ENCODE data around the gene FAM131B. TPM values are rescaled to one million over a fixed set of nuclear protein-coding genes. Genes with fewer than 3 reads are reported as not detected.

Gene FAM131B
- total RNA-seq, 2 experiments from 2014 or later: 1.7 to 1.8 TPM

DNA sequence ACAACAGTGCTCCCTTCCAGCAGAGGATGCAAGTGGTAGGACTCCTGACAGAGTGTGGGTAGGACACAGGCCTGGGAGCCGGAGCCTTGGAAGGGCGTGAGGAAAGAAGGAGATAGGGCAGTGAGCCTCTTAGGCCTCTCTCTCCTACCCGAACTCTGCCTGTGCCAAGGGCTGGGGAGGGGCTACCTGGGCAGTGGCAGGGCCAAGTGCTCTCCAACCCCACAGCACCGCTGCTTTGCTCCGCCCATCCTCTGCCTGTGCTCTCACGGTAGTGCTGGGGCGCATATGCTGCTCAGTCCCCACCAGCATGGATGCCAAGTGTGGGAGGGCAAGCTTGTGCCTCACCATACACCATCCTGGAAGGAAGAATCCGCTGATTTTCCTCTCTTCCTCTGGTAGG is 7.5 kb downstream of the FAM131B start:
- Mint-ChIP-seq H3K27ac (no peak overlapping the region), H3K4me3 (no peak overlapping the region), H3K27me3 (no peaks in the 10 kb centered on the region), H3K9me3 (ENCODE audit: low read depth) (no peaks in the 10 kb centered on the region), H3K4me1 (no peaks in the 10 kb centered on the region), H3K36me3 (ENCODE audit: low read depth) (no peaks in the 10 kb centered on the region)
- ChIA-PET CTCF (interaction anchor here (1.0 to 1.5 kb wide), 3 partner anchors 10 to 140 kb away, joined by 3 to 5 read pairs (median 4); no protein-coding TSS in a partner anchor), POLR2A (no interaction called here)
- no peak for DNase-seq
- intact Hi-C loops (cut with DNase I, micrococcal nuclease): no loop called here
- ATAC-seq: no peak

DNA sequence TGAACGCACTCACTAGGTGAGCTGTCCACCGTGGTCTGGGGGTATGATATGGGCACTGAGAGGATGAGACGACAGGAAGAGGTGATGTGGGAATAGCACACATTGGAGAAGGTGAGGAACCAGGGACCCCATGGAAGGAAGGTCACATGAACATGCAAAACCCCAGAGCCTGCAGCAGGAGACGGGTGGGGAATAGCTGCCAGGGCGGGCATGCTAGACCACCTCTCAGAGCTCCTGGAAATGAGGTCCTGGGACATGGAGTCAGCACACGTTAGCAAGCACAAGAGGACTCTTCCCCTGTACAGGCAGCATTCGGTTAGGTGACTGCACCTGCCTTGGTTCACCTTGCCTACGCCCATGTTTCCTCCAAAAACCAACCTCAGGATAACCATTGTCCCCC is 8.1 kb downstream of the FAM131B start:
- DNase-seq: no peak
- H3K27ac Mint-ChIP-seq: no peak overlapping the region
- intact Hi-C loops (cut with DNase I, micrococcal nuclease): no loop called here
- H3K4me1 Mint-ChIP-seq: no peaks in the 10 kb centered on the region
- CTCF ChIA-PET: interaction anchor here (1.4 kb wide), 1 partner anchor 9 kb away, joined by 5 read pairs; no protein-coding TSS in a partner anchor
- POLR2A ChIA-PET: no interaction called here
- H3K9me3 Mint-ChIP-seq (ENCODE audit: low read depth): no peaks in the 10 kb centered on the region
- no peaks in the 10 kb centered on the region for H3K36me3 Mint-ChIP-seq (ENCODE audit: low read depth)
- H3K4me3 Mint-ChIP-seq: no peak overlapping the region
- no peaks in the 10 kb centered on the region for H3K27me3 Mint-ChIP-seq
- no peak for ATAC-seq

DNA sequence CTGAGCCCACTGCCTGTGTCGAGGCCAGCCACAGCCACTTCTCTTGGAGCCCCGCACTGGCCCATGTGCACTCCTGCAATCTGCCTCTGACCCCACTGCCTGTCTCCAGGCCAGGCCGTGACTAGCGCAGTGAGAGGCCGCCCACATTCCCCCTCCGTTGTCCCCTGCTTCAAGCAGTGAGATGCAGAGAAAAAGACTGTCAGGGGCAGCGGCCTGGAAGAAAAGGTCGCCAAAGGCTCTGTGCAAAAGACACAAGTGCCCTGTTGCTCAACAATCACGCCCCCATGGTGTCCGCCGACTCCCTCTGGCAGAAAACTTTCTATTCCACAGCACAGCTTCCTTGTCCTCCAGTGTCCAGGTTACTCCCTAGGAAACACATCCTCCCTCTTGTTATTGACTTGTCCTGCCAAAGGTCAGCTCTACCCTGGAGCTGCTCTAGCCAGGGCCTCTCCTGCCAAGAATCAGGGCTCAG is 9.9 kb downstream of the FAM131B start:
- ChIA-PET POLR2A (no interaction called here), CTCF (no interaction called here)

DNA sequence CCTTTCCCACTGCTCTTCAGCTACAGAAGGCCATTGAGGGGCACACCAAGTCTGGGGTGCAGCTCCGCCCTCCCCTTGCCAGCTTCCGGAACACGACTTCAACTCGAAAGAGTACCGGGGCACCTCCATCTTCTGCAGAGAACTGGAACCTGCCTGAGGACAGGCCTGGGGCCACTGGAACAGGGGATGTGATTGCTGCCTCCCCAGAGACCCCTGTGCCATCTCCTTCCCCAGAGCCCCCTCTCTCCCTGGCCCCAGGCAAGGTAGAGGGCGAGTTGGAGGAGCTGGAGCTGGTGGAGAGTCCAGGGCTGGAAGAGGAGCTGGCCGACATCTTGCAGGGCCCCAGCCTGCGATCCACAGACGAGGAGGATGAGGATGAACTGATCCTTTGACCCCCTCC is 10.9 kb downstream of the FAM131B start:
- Mint-ChIP-seq H3K9me3 (ENCODE audit: low read depth) (no peaks in the 10 kb centered on the region), H3K4me3 (no peak overlapping the region), H3K36me3 (ENCODE audit: low read depth) (no peaks in the 10 kb centered on the region), H3K27me3 (peaks cover 6% of the 10 kb centered on the region), H3K27ac (no peak overlapping the region), H3K4me1 (no peaks in the 10 kb centered on the region)
- intact Hi-C loops (cut with DNase I, micrococcal nuclease): no loop called here
- no peak for DNase-seq
- ATAC-seq: no peak
- POLR2A ChIA-PET: no interaction called here
- CTCF ChIA-PET: no interaction called here

More for the DNA sequence above, 9.9 kb downstream of the FAM131B start:
- no peaks in the 10 kb centered on the region for H3K9me3 Mint-ChIP-seq (ENCODE audit: low read depth)
- H3K4me3 Mint-ChIP-seq: no peak overlapping the region
- H3K36me3 Mint-ChIP-seq (ENCODE audit: low read depth): no peaks in the 10 kb centered on the region
- no peaks in the 10 kb centered on the region for H3K4me1 Mint-ChIP-seq
- intact Hi-C loops (cut with DNase I, micrococcal nuclease): no loop called here
- DNase-seq (no peak), ATAC-seq (no peak)
- no peak overlapping the region for H3K27ac Mint-ChIP-seq
- H3K27me3 Mint-ChIP-seq: peaks cover 1% of the 10 kb centered on the region

DNA sequence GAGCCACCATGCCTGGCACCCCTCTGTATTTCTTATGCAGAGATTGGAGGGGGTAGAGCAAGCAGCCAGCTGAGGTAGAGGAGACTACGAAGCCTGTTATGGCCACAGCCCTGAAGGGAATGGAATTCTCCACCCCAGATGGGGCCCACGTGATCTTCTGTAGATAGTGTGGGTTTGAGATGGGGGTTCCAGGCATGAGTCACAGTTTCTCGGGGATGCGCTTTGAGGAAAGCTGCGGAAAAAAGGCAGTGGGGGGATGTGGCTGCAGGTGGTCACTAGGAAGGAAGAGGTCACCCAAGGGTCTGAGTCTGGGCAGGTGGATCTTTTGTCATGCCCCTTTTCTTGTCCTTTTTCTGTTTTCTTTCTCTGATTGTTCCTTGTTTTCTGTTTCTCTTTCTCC is 11.5 kb downstream of the FAM131B start:
- no peak for DNase-seq
- no peak overlapping the region for H3K27ac Mint-ChIP-seq
- no peaks in the 10 kb centered on the region for H3K9me3 Mint-ChIP-seq (ENCODE audit: low read depth)
- no peaks in the 10 kb centered on the region for H3K4me1 Mint-ChIP-seq
- H3K4me3 Mint-ChIP-seq: no peak overlapping the region
- intact Hi-C loops (cut with DNase I, micrococcal nuclease): no loop called here
- ChIA-PET POLR2A (no interaction called here), CTCF (interaction anchor here (0.9 kb wide), 1 partner anchor 44 kb away, joined by 3 read pairs; no protein-coding TSS in a partner anchor)
- H3K36me3 Mint-ChIP-seq (ENCODE audit: low read depth): no peaks in the 10 kb centered on the region
- H3K27me3 Mint-ChIP-seq: peaks cover 6% of the 10 kb centered on the region
- ATAC-seq: no peak

DNA sequence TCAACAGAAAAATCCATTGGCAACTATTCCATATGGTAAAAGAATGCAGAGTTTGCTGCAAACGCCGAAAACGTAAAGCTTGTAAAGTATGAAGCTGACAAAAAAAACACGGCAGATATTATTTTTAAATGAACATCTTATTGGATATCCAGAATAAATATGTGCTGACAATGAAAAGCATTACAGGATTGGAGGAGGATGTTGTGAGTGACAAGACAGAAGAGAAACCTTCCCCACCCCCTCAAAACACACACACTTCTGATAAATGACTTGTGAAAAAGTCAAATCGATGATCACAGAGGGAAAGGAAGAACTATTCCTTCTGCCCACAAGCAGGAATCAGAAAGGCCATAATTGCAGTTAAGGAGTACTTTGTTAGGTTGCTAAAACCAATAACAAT is 14.6 kb downstream of the FAM131B start:
- intact Hi-C loops (cut with DNase I, micrococcal nuclease): loop anchor here in 1 of 2 experiments (5.0 kb wide), 1 partner anchor 34 kb away; the partner anchor contains the start of gene ZYX

DNA sequence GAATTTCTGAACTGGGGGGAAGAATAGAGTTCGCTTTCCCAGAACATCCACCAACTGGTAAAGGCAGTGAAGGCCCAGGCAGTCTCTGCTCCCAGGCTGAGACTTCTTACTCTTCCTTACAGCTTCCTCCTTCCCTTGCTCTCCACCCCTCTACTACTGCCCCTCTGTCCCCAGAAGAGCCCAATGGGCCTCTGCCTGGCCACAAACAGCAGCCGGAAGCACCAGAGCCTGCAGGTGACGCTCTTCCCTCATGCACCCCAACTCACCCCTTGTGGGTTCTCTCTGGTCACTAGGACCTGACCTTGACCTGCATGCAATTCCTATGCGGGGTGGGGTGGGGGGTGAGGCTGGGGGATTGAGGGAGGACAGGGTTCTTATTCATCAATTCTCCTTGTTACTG is 16.5 kb downstream of the FAM131B start:
- ChIA-PET POLR2A (no interaction called here), CTCF (interaction anchor here (0.7 to 2.0 kb wide), 16 partner anchors 8 to 337 kb away, joined by 3 to 8 read pairs (median 5); no protein-coding TSS in a partner anchor)
- Mint-ChIP-seq H3K27ac (no peak overlapping the region), H3K27me3 (peaks cover 8% of the 10 kb centered on the region), H3K4me1 (peaks cover 8% of the 10 kb centered on the region), H3K36me3 (ENCODE audit: low read depth) (no peaks in the 10 kb centered on the region), H3K4me3 (no peak overlapping the region), H3K9me3 (ENCODE audit: low read depth) (no peaks in the 10 kb centered on the region)
- ATAC-seq (no peak), DNase-seq (no peak)
- intact Hi-C loops (cut with DNase I, micrococcal nuclease): loop anchor here in 1 of 2 experiments (5.0 kb wide), 1 partner anchor 36 kb away; the partner anchor contains the start of gene ZYX

More for the DNA sequence above, 14.6 kb downstream of the FAM131B start:
- H3K36me3 Mint-ChIP-seq (ENCODE audit: low read depth): no peaks in the 10 kb centered on the region
- ChIA-PET POLR2A (no interaction called here), CTCF (interaction anchor here (0.8 to 2.0 kb wide), 4 partner anchors 13 to 61 kb away, joined by 3 to 6 read pairs (median 3); partner anchors contain the start of gene EPHA1)
- peaks cover 8% of the 10 kb centered on the region for H3K4me1 Mint-ChIP-seq
- no peak overlapping the region for H3K4me3 Mint-ChIP-seq
- H3K9me3 Mint-ChIP-seq (ENCODE audit: low read depth): no peaks in the 10 kb centered on the region
- H3K27me3 Mint-ChIP-seq: peaks cover 6% of the 10 kb centered on the region
- H3K27ac Mint-ChIP-seq: no peak overlapping the region
- ATAC-seq (no peak), DNase-seq (no peak)

DNA sequence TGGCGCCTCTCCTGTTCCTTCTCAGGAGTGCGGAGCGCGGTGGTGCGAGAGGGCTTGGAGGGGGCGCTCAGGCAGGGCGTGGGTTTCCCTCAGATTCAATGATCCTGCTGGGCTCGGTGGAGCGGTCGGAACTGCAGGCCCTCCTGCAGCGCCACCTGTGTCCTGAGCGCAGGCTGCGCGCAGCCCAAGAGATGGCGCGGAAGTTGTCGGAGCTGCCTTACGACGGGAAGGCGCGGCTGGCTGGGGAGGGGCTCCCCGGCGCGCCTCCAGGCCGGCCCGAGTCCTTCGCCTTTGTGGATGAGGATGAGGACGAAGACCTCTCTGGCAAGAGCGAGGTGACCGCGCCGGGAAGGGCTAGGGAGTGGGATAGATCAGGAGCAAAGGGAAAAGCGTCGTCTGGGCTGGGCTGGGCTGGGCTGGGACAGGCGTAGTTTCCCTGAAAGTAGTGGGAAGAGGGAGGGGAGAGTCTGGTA is 17.0 kb downstream of the FAM131B start:
- peaks cover 8% of the 10 kb centered on the region for H3K4me1 Mint-ChIP-seq
- intact Hi-C loops (cut with DNase I, micrococcal nuclease): loop anchor here in 1 of 2 experiments (5.0 kb wide), 1 partner anchor 37 kb away; the partner anchor contains the start of gene ZYX
- ATAC-seq (peak; percentile 99), DNase-seq (peak; percentile 85)
- ChIA-PET POLR2A (no interaction called here), CTCF (interaction anchor here (0.6 to 2.0 kb wide), 21 partner anchors 9 to 337 kb away, joined by 3 to 8 read pairs (median 5); no protein-coding TSS in a partner anchor)
- no peaks in the 10 kb centered on the region for H3K36me3 Mint-ChIP-seq (ENCODE audit: low read depth)
- H3K4me3 Mint-ChIP-seq: peak overlapping the region; percentile 52
- no peak overlapping the region for H3K27ac Mint-ChIP-seq
- no peaks in the 10 kb centered on the region for H3K9me3 Mint-ChIP-seq (ENCODE audit: low read depth)
- H3K27me3 Mint-ChIP-seq: peaks cover 8% of the 10 kb centered on the region

DNA sequence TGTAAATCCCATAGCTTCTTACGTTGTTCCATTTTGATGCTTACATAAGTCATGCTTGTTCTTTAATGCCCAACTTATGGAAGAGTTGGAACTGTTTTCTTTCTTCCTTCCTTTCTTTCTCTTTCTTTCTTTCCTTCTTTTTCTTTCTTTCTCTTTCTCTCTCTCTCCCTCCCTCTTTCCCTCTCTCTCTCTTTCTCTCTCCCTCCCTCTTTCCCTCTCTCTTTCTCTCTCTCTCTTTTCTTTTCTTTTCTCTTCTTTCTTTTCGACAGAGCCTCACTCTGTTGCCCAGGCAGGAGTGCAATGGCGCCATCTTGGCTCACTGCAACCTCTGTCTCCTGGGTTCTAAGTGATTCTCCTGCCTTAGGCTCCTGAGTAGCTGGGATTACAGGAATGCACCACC is 18.9 kb downstream of the FAM131B start:
- H3K9me3 Mint-ChIP-seq (ENCODE audit: low read depth): no peaks in the 10 kb centered on the region
- intact Hi-C loops (cut with DNase I, micrococcal nuclease): no loop called here
- peaks cover 8% of the 10 kb centered on the region for H3K4me1 Mint-ChIP-seq
- POLR2A ChIA-PET: no interaction called here
- no peak overlapping the region for H3K4me3 Mint-ChIP-seq
- DNase-seq (no peak), ATAC-seq (no peak)
- no peaks in the 10 kb centered on the region for H3K36me3 Mint-ChIP-seq (ENCODE audit: low read depth)
- CTCF ChIA-PET: interaction anchor here (1.1 to 1.4 kb wide), 2 partner anchors 14 to 32 kb away, joined by 3 read pairs; no protein-coding TSS in a partner anchor
- H3K27ac Mint-ChIP-seq: no peak overlapping the region
- peaks cover 11% of the 10 kb centered on the region for H3K27me3 Mint-ChIP-seq

DNA sequence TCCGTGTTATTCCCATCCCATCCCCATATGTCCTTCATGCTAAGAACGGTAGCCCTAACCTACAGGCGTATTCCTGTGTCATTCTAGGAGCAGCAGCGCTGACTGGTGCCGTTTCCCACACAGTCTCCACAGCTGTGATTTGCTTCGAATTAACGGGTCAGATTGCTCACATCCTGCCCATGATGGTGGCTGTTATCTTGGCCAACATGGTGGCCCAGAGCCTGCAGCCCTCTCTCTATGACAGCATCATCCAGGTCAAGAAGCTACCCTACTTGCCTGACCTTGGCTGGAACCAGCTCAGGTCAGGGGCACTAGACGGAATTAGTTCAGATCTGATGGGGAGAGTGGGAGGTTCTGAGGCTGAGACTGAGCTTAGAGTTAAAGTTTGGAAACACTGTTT is 20.7 kb downstream of the FAM131B start:
- Mint-ChIP-seq H3K9me3 (ENCODE audit: low read depth) (no peaks in the 10 kb centered on the region), H3K4me1 (peaks cover 8% of the 10 kb centered on the region), H3K36me3 (ENCODE audit: low read depth) (no peaks in the 10 kb centered on the region), H3K27ac (no peak overlapping the region), H3K4me3 (no peak overlapping the region), H3K27me3 (peaks cover 9% of the 10 kb centered on the region)
- DNase-seq (no peak), ATAC-seq (no peak)
- intact Hi-C loops (cut with DNase I, micrococcal nuclease): no loop called here
- CTCF ChIA-PET: interaction anchor here (0.5 to 1.6 kb wide), 5 partner anchors 14 to 324 kb away, joined by 3 to 6 read pairs (median 3); no protein-coding TSS in a partner anchor
- POLR2A ChIA-PET: no interaction called here

DNA sequence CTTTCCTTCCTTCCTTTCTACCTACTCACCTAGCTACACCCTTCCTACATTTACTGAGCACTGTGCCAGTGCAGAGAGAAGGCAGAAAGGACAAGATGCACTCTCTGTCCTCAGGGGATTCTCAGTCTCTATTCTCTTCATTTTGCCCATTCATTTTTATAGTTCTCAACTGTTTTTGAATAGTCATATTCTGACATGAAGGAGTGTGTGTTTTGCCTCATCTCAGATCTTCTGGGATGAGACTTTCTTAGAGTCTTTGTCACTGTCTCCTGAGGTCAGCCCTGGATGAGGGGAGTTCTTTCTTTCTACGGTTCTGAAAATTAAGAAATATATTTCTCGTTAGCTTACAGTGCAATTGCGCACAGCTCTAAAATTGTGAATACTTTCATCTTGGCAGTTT is 25.3 kb downstream of the FAM131B start:
- CTCF ChIA-PET: interaction anchor here (0.9 to 1.9 kb wide), 6 partner anchors 8 to 54 kb away, joined by 3 to 6 read pairs (median 4); partner anchors contain the start of gene CASP2
- Mint-ChIP-seq H3K4me1 (no peaks in the 10 kb centered on the region), H3K27me3 (peaks cover 12% of the 10 kb centered on the region), H3K27ac (no peak overlapping the region), H3K9me3 (ENCODE audit: low read depth) (no peaks in the 10 kb centered on the region), H3K36me3 (ENCODE audit: low read depth) (no peaks in the 10 kb centered on the region), H3K4me3 (no peak overlapping the region)
- intact Hi-C loops (cut with DNase I, micrococcal nuclease): loop anchor here in 1 of 2 experiments (10.0 kb wide), 1 partner anchor 332 kb away; no protein-coding TSS in a partner anchor
- ATAC-seq (peak; percentile 33), DNase-seq (no peak)
- POLR2A ChIA-PET: no interaction called here

DNA sequence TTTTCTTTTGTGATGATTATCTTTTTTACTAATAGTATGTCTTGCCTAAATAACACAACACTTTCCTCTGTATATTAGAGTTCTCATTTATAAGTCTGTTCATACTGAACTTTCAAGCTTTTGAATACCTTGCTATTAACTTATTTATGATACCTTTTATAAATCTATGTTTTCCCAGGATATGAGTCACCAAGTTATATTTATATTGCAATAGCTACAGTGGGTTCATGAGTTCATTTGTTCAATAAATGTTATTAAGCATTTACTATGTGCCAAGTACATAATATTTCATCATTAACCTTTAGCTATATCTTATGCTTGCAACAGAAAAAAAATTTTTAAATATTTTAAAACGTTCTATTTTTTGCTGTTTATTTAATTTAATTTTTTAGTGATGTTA is 28.3 kb downstream of the FAM131B start:
- H3K4me1 Mint-ChIP-seq: no peaks in the 10 kb centered on the region
- no peaks in the 10 kb centered on the region for H3K36me3 Mint-ChIP-seq (ENCODE audit: low read depth)
- intact Hi-C loops (cut with DNase I, micrococcal nuclease): loop anchor here in 1 of 2 experiments (10.0 kb wide), 1 partner anchor 329 kb away; no protein-coding TSS in a partner anchor
- peaks cover 9% of the 10 kb centered on the region for H3K27me3 Mint-ChIP-seq
- no peaks in the 10 kb centered on the region for H3K9me3 Mint-ChIP-seq (ENCODE audit: low read depth)
- H3K27ac Mint-ChIP-seq: no peak overlapping the region
- DNase-seq (no peak), ATAC-seq (no peak)
- ChIA-PET CTCF (interaction anchor here (0.7 to 1.5 kb wide), 4 partner anchors 11 to 94 kb away, joined by 3 to 4 read pairs (median 3); no protein-coding TSS in a partner anchor), POLR2A (no interaction called here)
- no peak overlapping the region for H3K4me3 Mint-ChIP-seq
